Upper lobe of right lung (tissue), 1 donor: ENCODE results near the gene MORN4. TPM values are rescaled to one million over a fixed set of nuclear protein-coding genes. Genes with fewer than 3 reads are reported as not detected.
A peak's percentile ranks its signal among the peaks of the same experiment; 100 is the strongest.
"Not testable (repeated sequence)": the region's sequence is repeated elsewhere in the genome, so short reads cannot be mapped to it uniquely, and the experiment has no call there.

Source experiments
- ATAC-seq: fragments of 200-7000 bp; cut with Tn5 transposase; one replicate; pipeline ENCODE4 v1.9.1; 2020; ENCODE audit warnings: mild to moderate bottlenecking, moderate library complexity
- DNase-seq: peaks from one replicate; pipeline ENCODE4 v3.0.0-alpha.2; 2020
- H3K27ac ChIP-seq: fragments of 200-600 bp; one replicate; pipeline ENCODE4 v1.8.0; 2022
- H3K27me3 ChIP-seq: fragments of 200-600 bp; one replicate; pipeline ENCODE4 v1.8.0; 2022; ENCODE audit warnings: mild to moderate bottlenecking
- H3K36me3 ChIP-seq: fragments of 200-600 bp; one replicate; pipeline ENCODE4 v1.8.0; 2022
- H3K4me1 ChIP-seq: fragments of 200-600 bp; one replicate; pipeline ENCODE4 v1.8.0; 2022
- H3K4me3 ChIP-seq: fragments of 200-600 bp; one replicate; pipeline ENCODE4 v1.8.0; 2022; ENCODE audit warnings: mild to moderate bottlenecking
- H3K9me3 ChIP-seq: fragments of 200-600 bp; one replicate; pipeline ENCODE4 v1.8.0; 2022
- CTCF ChIP-seq: fragments of 200-600 bp; IDR thresholded peaks from one replicate; pipeline ENCODE4 v1.8.0; 2022; ENCODE audit warnings: antibody characterized with exemption
- intact Hi-C: fragments of 100-400 bp; cut with DNase I; formaldehyde crosslinking; loops from one replicate; pipeline ENCODE4 v1.11.0; 2022
- total RNA-seq: library from RNA; stranded (reverse); fragmentation: NEBNext Ultra II Directional; extraction: Animal tissue kit (Norgen Biotek cat#: 25700); gene quantifications from one replicate; pipeline ENCODE4 v1.2.1, GENCODE V29; 2021
- donor health status: DM: no; HTN: yes; CAD: no; lungs with severe emphysema.

MORN4 gene
- total RNA-seq, 1 donor from 2014 or later, result 3.8 TPM

- Histone ChIP-seq H3K36me3 (peaks cover 73% of the 10 kb centered on the region), H3K27ac (no peak overlapping the region), H3K27me3 (no peaks in the 10 kb centered on the region), H3K4me3 (no peak overlapping the region), H3K4me1 (no peaks in the 10 kb centered on the region), H3K9me3 (no peaks in the 10 kb centered on the region)
- intact Hi-C loops, result no loop called here
- ATAC-seq (no peak), DNase-seq (no peak)
- no peak for TF ChIP-seq CTCF
These were observed 26.3 kb upstream of the MORN4 start for GRCh38 chr10:97659589-97659988.

- Histone ChIP-seq H3K27me3 (no peaks in the 10 kb centered on the region), H3K9me3 (no peaks in the 10 kb centered on the region), H3K36me3 (peaks cover 67% of the 10 kb centered on the region), H3K27ac (no peak overlapping the region), H3K4me3 (no peak overlapping the region), H3K4me1 (no peaks in the 10 kb centered on the region)
- no peak for TF ChIP-seq CTCF
- DNase-seq (no peak), ATAC-seq (no peak)
- intact Hi-C loops, result no loop called here
These were observed 23.5 kb upstream of the MORN4 start for GRCh38 chr10:97656777-97657176.

GRCh38 chr10:97651773-97652172 lies 18.5 kb upstream of the MORN4 start:
- DNase-seq (no peak), ATAC-seq (no peak)
- Histone ChIP-seq H3K27me3 (no peaks in the 10 kb centered on the region), H3K4me1 (peaks cover 27% of the 10 kb centered on the region), H3K4me3 (no peak overlapping the region), H3K27ac (no peak overlapping the region), H3K36me3 (peaks cover 48% of the 10 kb centered on the region), H3K9me3 (no peaks in the 10 kb centered on the region)
- no peak for TF ChIP-seq CTCF
- intact Hi-C loops, result no loop called here

GRCh38 chr10:97650726-97651125 lies 17.4 kb upstream of the MORN4 start:
- ATAC-seq (peak; percentile 5), DNase-seq (no peak)
- H3K4me3 ChIP-seq, result no peak overlapping the region
- H3K27ac ChIP-seq, result peak overlapping the region; percentile 3
- intact Hi-C loops, result no loop called here
- no peaks in the 10 kb centered on the region for H3K9me3 ChIP-seq
- no peak for TF ChIP-seq CTCF
- H3K36me3 ChIP-seq, result peaks cover 38% of the 10 kb centered on the region
- no peaks in the 10 kb centered on the region for H3K27me3 ChIP-seq
- peaks cover 27% of the 10 kb centered on the region for H3K4me1 ChIP-seq

GRCh38 chr10:97649405-97649750 lies 16.1 kb upstream of the MORN4 start:
- H3K4me3 ChIP-seq, H3K27me3 ChIP-seq, ATAC-seq, DNase-seq, intact Hi-C loops, H3K9me3 ChIP-seq: not testable (repeated sequence)
- H3K4me1 ChIP-seq, result peaks cover 27% of the 10 kb centered on the region
- H3K27ac ChIP-seq, result peak overlapping the region; percentile 79
- H3K36me3 ChIP-seq, result peaks cover 31% of the 10 kb centered on the region

GRCh38 chr10:97648562-97649404 lies 15.5 kb upstream of the MORN4 start:
- H3K9me3 ChIP-seq, result no peaks in the 10 kb centered on the region
- no peaks in the 10 kb centered on the region for H3K27me3 ChIP-seq
- peak; percentile 94 for ATAC-seq
- intact Hi-C loops, result no loop called here
- peaks cover 27% of the 10 kb centered on the region for H3K4me1 ChIP-seq
- no peak for DNase-seq
- H3K4me3 ChIP-seq, result no peak overlapping the region
- peaks cover 33% of the 10 kb centered on the region for H3K36me3 ChIP-seq
- TF ChIP-seq CTCF, result no peak
- H3K27ac ChIP-seq, result peak overlapping the region; percentile 79
